ENCODE measurements around the gene METTL22.

DNA sequence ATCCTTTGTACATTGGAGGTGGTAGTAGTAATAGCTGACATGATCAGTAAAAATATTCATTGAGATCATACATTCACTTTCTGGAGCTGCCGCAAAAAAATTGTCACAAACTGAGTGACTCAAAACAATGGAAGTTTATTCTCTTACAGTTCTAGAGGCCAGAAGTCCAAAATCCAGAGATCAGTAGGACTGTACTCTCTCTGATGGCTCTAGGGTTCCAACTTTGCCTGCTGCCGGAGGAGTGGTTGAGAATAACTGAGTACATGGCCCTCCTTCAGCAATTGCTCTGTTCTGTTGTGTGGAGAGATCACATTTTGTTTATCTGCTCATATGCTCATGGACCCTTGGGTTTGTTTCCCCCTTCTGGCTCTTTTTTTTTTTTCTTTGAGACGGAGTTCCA, 76.5 kb downstream of the METTL22 start:
- TF ChIP-seq, protein P1, sequence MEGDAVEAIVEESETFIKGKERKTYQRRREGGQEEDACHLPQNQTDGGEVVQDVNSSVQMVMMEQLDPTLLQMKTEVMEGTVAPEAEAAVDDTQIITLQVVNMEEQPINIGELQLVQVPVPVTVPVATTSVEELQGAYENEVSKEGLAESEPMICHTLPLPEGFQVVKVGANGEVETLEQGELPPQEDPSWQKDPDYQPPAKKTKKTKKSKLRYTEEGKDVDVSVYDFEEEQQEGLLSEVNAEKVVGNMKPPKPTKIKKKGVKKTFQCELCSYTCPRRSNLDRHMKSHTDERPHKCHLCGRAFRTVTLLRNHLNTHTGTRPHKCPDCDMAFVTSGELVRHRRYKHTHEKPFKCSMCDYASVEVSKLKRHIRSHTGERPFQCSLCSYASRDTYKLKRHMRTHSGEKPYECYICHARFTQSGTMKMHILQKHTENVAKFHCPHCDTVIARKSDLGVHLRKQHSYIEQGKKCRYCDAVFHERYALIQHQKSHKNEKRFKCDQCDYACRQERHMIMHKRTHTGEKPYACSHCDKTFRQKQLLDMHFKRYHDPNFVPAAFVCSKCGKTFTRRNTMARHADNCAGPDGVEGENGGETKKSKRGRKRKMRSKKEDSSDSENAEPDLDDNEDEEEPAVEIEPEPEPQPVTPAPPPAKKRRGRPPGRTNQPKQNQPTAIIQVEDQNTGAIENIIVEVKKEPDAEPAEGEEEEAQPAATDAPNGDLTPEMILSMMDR (IDR thresholded peaks at IDR 0.05; ENCODE audit: low read depth, low read length), result no peak
- TF ChIP-seq EZH2phosphoT487 (IDR thresholded peaks at IDR 0.05; ENCODE audit: low read depth), result no peak
